Measurements from ENCODE around the gene UST.

DNA sequence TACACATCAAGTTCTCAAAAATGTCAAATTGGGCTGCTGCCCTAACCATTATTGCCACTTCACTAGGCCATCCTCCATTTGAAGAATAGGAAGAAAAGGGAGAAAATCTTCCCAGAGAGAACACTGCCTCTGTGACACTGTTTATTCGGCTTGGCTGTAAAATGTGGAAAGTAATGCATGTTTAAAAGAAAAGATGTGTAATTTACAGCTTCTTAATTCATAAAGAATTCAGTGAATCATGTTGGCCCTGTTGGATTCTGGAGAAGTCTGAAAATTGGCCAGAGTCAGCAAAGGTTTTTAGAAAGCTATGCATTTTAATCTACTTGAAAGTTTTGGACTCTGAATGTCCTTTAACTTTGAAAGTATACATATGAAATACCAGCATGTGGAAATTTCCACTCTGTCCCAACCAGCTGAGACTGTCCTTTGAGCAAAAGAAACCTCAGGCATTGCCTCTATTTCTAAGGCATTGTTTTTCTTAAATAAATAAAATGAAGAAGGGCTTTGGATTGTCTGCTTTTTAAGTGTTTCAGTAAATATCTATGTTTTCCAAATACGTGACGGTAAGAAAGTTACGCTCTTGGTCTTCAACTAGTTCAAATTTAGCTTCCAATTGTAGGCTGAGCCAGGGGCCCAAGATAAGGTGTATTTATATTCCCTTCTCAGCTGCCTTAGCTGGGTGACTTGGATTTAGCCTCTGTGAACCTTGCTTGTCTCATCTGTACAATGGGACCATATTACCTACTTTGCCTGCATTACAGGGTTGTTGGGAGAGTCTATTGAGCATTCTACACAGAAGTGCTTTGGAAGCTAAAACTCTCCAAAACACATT is 222.2 kb downstream of the UST start:
- TF ChIP-seq POLR2A (IDR thresholded peaks at IDR 0.05; ENCODE audit: low read length) (no peak), GATA1 (IDR thresholded peaks at IDR 0.05; ENCODE audit: low read depth, low read length) (no peak)

All from erythroblast (primary cell).